Suprapubic skin (tissue), 4 donors: Measurements from ENCODE around the gene MYO3A. TPM values are rescaled to one million over a fixed set of nuclear protein-coding genes. Genes with fewer than 3 reads are reported as not detected.

Experiments
- DNase-seq, 2 donors: peaks; one replicate each; pipeline ENCODE4 v3.0.0-alpha.2; 2019; ENCODE audit warnings: low spot score in 2 of 2
- H3K27ac ChIP-seq: fragments of 200-600 bp; sonication (generic); one replicate; pipeline ENCODE4 v1.5.1; 2019
- H3K27me3 ChIP-seq: fragments of 200-600 bp; sonication (generic); one replicate; pipeline ENCODE4 v1.5.1; 2019
- H3K36me3 ChIP-seq: fragments of 200-600 bp; sonication (generic); one replicate; pipeline ENCODE4 v1.5.1; 2019
- H3K4me1 ChIP-seq: fragments of 200-600 bp; sonication (generic); one replicate; pipeline ENCODE4 v1.5.1; 2019
- H3K4me3 ChIP-seq: fragments of 200-600 bp; sonication (generic); one replicate; pipeline ENCODE4 v1.5.1; 2019; ENCODE audit warnings: mild to moderate bottlenecking
- H3K9me3 ChIP-seq: fragments of 200-600 bp; sonication (generic); one replicate; pipeline ENCODE4 v1.5.1; 2019
- CTCF ChIP-seq, 2 donors: fragments of 200-600 bp in 1 of 2; fragments of 450-650 bp in 1 of 2; sonication (generic) in 1 of 2; IDR thresholded peaks; one replicate each; pipeline ENCODE4 v1.5.1; 2016 to 2019; ENCODE audit warnings: antibody characterized with exemption in 2 of 2, mild to moderate bottlenecking in 1 of 2, moderate library complexity in 1 of 2
- EP300 ChIP-seq: sonication (generic); formaldehyde crosslinking; IDR thresholded peaks from one replicate; pipeline ENCODE4 v1.6.1; 2017; ENCODE audit warnings: antibody characterized with exemption
- POLR2A ChIP-seq, 2 donors: fragments of 450-650 bp; IDR thresholded peaks; one replicate each; pipeline ENCODE4 v1.6.1; 2017; ENCODE audit warnings: antibody characterized with exemption in 2 of 2, mild to moderate bottlenecking in 2 of 2, moderate library complexity in 2 of 2
- POLR2AphosphoS5 ChIP-seq, 3 donors: sonication (generic); formaldehyde crosslinking; IDR thresholded peaks; one replicate each; pipeline ENCODE4 v1.6.1; 2017; ENCODE audit warnings: antibody characterized with exemption in 3 of 3
- WGBS: methylation state at CpG from one replicate; pipeline ENCODE4 v1.1.5; 2018; 5-methylcytosine and 5-hydroxymethylcytosine counted together
- total RNA-seq, 4 donors: library from RNA; depleted of rRNA; stranded (reverse); fragments of >200 nt; gene quantifications; one replicate each; pipeline ENCODE4 v1.1.0, GENCODE V29; 2016

MYO3A gene
- total RNA-seq, 4 donors from 2014 or later, result 1.4 to 8.1 (median 3.9) TPM

GRCh38 chr10:26205223-26205622 is 271.2 kb downstream of the MYO3A start:
- WGBS, result 77% methylated on average over 2 of the region's 2 CpGs
- H3K27ac ChIP-seq, result no peak overlapping the region
- no peak for DNase-seq
- no peaks in the 10 kb centered on the region for H3K9me3 ChIP-seq
- no peak overlapping the region for H3K4me3 ChIP-seq
- TF ChIP-seq POLR2AphosphoS5 (IDR thresholded peaks at IDR 0.05), result no peak
- TF ChIP-seq POLR2A (IDR thresholded peaks at IDR 0.05), result no peak
- TF ChIP-seq CTCF (IDR thresholded peaks at IDR 0.05), result no peak
- TF ChIP-seq EP300, result no peak
- no peaks in the 10 kb centered on the region for H3K4me1 ChIP-seq
- peaks cover 7% of the 10 kb centered on the region for H3K27me3 ChIP-seq
- H3K36me3 ChIP-seq, result no peaks in the 10 kb centered on the region

- TF ChIP-seq EP300, result no peak
- TF ChIP-seq POLR2A (IDR thresholded peaks at IDR 0.05), result no peak
- TF ChIP-seq POLR2AphosphoS5 (IDR thresholded peaks at IDR 0.05), result no peak
- TF ChIP-seq CTCF (IDR thresholded peaks at IDR 0.05), result no peak
Observed at GRCh38 chr10:26211781-26212444, 277.9 kb downstream of the MYO3A start.

GRCh38 chr10:26212511-26212910 is 278.5 kb downstream of the MYO3A start:
- TF ChIP-seq POLR2AphosphoS5 (IDR thresholded peaks at IDR 0.05), result no peak
- TF ChIP-seq EP300, result no peak
- no peak for TF ChIP-seq CTCF (IDR thresholded peaks at IDR 0.05)
- no peak for TF ChIP-seq POLR2A (IDR thresholded peaks at IDR 0.05)
- Histone ChIP-seq H3K27ac (no peak overlapping the region), H3K9me3 (no peaks in the 10 kb centered on the region), H3K27me3 (peaks cover 72% of the 10 kb centered on the region), H3K4me1 (peaks cover 32% of the 10 kb centered on the region), H3K4me3 (no peak overlapping the region), H3K36me3 (no peaks in the 10 kb centered on the region)
- WGBS, result 6% methylated on average over 12 of the region's 12 CpGs
- no peak for DNase-seq

More at GRCh38 chr10:26211781-26212444, 277.9 kb downstream of the MYO3A start:
- H3K27ac ChIP-seq, result no peak overlapping the region
- 14% methylated on average over 22 of the region's 37 CpGs for WGBS
- no peaks in the 10 kb centered on the region for H3K9me3 ChIP-seq
- H3K4me1 ChIP-seq, result peaks cover 26% of the 10 kb centered on the region
- no peaks in the 10 kb centered on the region for H3K36me3 ChIP-seq
- H3K4me3 ChIP-seq, result no peak overlapping the region
- H3K27me3 ChIP-seq, result peaks cover 66% of the 10 kb centered on the region
- DNase-seq, result no peak

- no peak for DNase-seq
- 22% methylated on average over 11 of the region's 11 CpGs for WGBS
- no peak for TF ChIP-seq POLR2AphosphoS5 (IDR thresholded peaks at IDR 0.05)
- no peak for TF ChIP-seq EP300
- no peak for TF ChIP-seq POLR2A (IDR thresholded peaks at IDR 0.05)
- no peak for TF ChIP-seq CTCF (IDR thresholded peaks at IDR 0.05)
- H3K27me3 ChIP-seq, result peaks cover 80% of the 10 kb centered on the region
- no peaks in the 10 kb centered on the region for H3K36me3 ChIP-seq
- H3K27ac ChIP-seq, result no peak overlapping the region
- H3K4me1 ChIP-seq, result peaks cover 40% of the 10 kb centered on the region
- no peaks in the 10 kb centered on the region for H3K9me3 ChIP-seq
- no peak overlapping the region for H3K4me3 ChIP-seq
Observed at GRCh38 chr10:26213157-26213800, 279.2 kb downstream of the MYO3A start.

- Histone ChIP-seq H3K36me3 (no peaks in the 10 kb centered on the region), H3K9me3 (no peaks in the 10 kb centered on the region), H3K4me1 (peaks cover 40% of the 10 kb centered on the region), H3K27me3 (peaks cover 87% of the 10 kb centered on the region), H3K27ac (no peak overlapping the region), H3K4me3 (no peak overlapping the region)
- TF ChIP-seq CTCF (IDR thresholded peaks at IDR 0.05) (no peak), POLR2A (IDR thresholded peaks at IDR 0.05) (no peak), POLR2AphosphoS5 (IDR thresholded peaks at IDR 0.05) (no peak), EP300 (no peak)
- DNase-seq, result no peak
- WGBS, result 9% methylated on average over 7 of the region's 7 CpGs
Observed at GRCh38 chr10:26214004-26214403, 280.0 kb downstream of the MYO3A start.
